ENCODE measurements around the gene HNRNPAB.

The HNRNPAB gene

DNA sequence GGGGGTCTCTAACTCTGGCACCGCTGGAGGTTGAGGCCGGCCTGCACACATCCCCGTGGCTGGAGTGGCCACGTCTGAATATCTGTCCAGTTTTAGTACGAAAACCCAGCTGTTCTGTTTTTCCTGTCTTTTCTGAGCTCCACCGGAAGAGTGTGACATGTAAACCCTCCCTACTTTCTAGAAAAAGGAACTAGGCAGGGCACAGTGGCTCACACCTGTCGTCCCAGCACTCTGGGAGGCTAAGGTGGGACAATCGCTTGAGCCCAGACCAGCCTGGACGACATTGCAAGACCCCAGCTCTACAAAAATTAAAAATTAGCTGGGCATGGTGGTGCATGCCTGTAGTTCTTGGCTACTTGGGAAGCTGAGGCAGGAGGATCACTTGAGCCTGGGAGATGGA, 36.4 kb downstream of the HNRNPAB start:
- Histone ChIP-seq H3K4me3 (ENCODE audit: low read depth in 1 of 2, low read length in 2 of 2) (no peak overlapping the region), H3K27me3 (ENCODE audit: low read depth, low read length) (no peaks in the 10 kb centered on the region), H3K27ac (ENCODE audit: low read length) (no peak overlapping the region), H3K36me3 (ENCODE audit: control insufficient read depth in 1 of 2, insufficient read depth in 2 of 2, low read length in 2 of 2) (no peaks in the 10 kb centered on the region), H3K4me1 (ENCODE audit: control insufficient read depth in 1 of 2, insufficient read depth in 2 of 2, low read length in 2 of 2) (peaks cover 6% of the 10 kb centered on the region in 2 donors), H3K9me3 (ENCODE audit: control insufficient read depth in 1 of 2, low read length in 2 of 2) (no peaks in the 10 kb centered on the region)

DNA sequence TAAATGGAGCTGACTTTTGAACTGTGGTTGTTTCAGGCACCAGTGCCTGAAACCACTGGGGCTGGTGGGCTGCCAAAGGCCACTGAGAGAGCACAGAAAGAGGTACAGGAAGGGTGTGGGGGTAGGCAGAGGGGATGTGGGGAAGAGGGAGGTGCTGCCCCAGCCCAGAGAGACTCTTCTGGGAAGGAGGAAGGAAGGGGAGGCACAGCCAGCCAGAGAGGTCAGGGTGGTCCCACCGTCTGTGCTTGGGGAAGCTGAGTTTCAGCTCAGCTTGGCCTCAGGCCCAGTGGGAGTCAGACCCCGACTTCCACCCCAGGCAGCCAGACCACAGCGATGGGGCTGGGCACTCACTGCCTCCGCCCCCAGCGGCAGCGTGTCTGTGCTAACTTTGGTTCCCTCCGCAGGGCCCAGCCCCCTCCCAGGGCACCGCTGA, 36.9 kb downstream of the HNRNPAB start:
- no peak overlapping the region for H3K27ac ChIP-seq (ENCODE audit: low read length)
- H3K4me3 ChIP-seq (ENCODE audit: low read depth in 1 of 2, low read length in 2 of 2), result no peak overlapping the region
- peaks cover 6% of the 10 kb centered on the region in 2 donors for H3K4me1 ChIP-seq (ENCODE audit: control insufficient read depth in 1 of 2, insufficient read depth in 2 of 2, low read length in 2 of 2)
- no peaks in the 10 kb centered on the region for H3K9me3 ChIP-seq (ENCODE audit: control insufficient read depth in 1 of 2, low read length in 2 of 2)
- H3K27me3 ChIP-seq (ENCODE audit: low read depth, low read length), result no peaks in the 10 kb centered on the region
- no peaks in the 10 kb centered on the region for H3K36me3 ChIP-seq (ENCODE audit: control insufficient read depth in 1 of 2, insufficient read depth in 2 of 2, low read length in 2 of 2)

DNA sequence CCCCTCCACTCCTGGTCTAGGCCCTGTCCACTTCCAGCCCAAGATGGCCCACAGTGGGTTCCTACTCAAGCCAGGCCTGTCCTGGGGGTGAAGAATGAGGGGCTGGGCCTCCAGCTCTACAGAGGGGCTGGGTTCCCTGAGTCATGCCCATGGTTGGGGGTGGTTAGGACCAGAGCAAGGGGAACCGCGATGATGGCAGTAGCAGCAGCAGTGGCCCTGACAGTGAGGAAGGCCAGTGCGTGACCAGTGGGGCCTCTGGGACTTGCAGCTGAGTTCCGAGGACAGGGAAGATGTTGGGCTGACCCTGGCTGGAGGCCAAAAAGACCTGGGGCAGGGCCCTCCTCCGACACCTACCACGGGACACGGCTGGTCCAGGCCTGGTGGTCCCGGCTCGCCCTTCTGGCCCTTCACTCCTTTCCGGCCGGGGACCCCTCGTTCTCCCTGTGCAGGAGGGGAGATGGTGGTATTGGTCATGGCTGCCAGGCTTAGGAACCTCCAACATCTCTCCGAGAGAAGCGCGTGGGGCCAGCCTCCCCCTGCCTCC, 37.4 kb downstream of the HNRNPAB start:
- Histone ChIP-seq H3K27me3 (ENCODE audit: low read depth, low read length) (no peaks in the 10 kb centered on the region), H3K9me3 (ENCODE audit: control insufficient read depth in 1 of 2, low read length in 2 of 2) (no peaks in the 10 kb centered on the region), H3K4me3 (ENCODE audit: low read depth in 1 of 2, low read length in 2 of 2) (no peak overlapping the region), H3K27ac (ENCODE audit: low read length) (no peak overlapping the region), H3K36me3 (ENCODE audit: control insufficient read depth in 1 of 2, insufficient read depth in 2 of 2, low read length in 2 of 2) (no peaks in the 10 kb centered on the region), H3K4me1 (ENCODE audit: control insufficient read depth in 1 of 2, insufficient read depth in 2 of 2, low read length in 2 of 2) (peaks cover under 1 to 6% of the 10 kb centered on the region in 2 donors)

DNA sequence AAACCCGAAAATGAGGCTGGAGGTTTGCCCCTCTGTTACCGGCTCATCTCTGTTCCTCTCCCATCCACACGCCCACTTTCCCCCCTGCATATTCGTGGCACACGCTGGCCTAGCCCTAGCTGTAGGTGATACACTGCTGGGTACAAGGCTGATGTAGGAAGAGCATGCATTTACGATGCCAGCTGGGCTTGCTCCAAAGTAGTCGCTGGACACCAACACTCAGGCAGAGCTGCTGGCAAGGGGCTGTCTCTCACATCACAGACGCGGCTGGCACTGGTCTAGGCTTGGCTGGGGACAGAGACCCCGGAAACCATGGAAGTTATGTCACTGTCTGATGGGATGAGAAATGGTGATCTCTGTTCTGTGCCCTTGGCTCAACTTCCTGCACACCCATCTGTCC, 38.1 kb downstream of the HNRNPAB start:
- Histone ChIP-seq H3K4me1 (ENCODE audit: control insufficient read depth in 1 of 2, insufficient read depth in 2 of 2, low read length in 2 of 2) (peaks cover 0 to 6% of the 10 kb centered on the region in 2 donors), H3K36me3 (ENCODE audit: control insufficient read depth in 1 of 2, insufficient read depth in 2 of 2, low read length in 2 of 2) (no peaks in the 10 kb centered on the region), H3K4me3 (ENCODE audit: low read depth in 1 of 2, low read length in 2 of 2) (no peak overlapping the region), H3K27ac (ENCODE audit: low read length) (no peak overlapping the region), H3K9me3 (ENCODE audit: control insufficient read depth in 1 of 2, low read length in 2 of 2) (no peaks in the 10 kb centered on the region), H3K27me3 (ENCODE audit: low read depth, low read length) (no peaks in the 10 kb centered on the region)

DNA sequence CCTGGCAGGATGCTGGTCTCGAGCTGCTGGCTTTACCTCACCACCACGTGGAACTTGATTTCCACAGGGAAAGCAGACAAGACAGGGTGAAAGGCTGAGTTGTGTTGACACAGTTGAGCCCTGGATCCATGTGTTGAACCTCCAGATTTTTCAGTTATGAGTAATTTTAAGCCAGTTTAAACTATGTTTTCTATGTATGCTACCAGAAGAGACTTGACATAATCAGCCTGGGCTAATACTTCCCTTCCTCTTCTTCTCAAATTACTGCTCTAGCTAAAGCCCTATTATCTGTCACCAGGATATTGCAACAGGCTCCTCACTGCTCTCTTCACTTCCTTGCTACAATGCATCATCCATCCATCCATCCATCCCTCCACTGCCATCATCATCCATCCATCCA, 40.2 kb downstream of the HNRNPAB start:
- Histone ChIP-seq H3K36me3 (ENCODE audit: control insufficient read depth in 1 of 2, insufficient read depth in 2 of 2, low read length in 2 of 2) (no peaks in the 10 kb centered on the region), H3K27ac (ENCODE audit: low read length) (no peak overlapping the region), H3K4me1 (ENCODE audit: control insufficient read depth in 1 of 2, insufficient read depth in 2 of 2, low read length in 2 of 2) (peaks cover 0 to 6% of the 10 kb centered on the region in 2 donors), H3K9me3 (ENCODE audit: control insufficient read depth in 1 of 2, low read length in 2 of 2) (no peaks in the 10 kb centered on the region), H3K27me3 (ENCODE audit: low read depth, low read length) (no peaks in the 10 kb centered on the region), H3K4me3 (ENCODE audit: low read depth in 1 of 2, low read length in 2 of 2) (no peak overlapping the region)

DNA sequence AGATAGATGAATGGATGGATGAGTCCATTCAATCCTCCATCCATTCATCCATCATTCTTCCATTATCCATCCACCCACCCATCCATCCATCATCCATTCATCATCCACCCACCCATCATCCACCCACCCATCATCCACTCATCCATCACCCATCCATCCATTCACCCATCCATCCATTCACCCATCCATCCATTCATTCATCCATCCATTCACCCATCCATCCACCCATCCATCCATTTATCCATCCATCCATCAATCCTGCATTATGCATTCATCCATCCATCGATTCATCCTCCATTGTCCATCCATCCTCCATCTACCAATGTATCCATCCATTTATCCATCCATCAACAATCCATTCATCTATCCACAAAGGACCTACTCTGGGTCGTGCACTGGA, 41.1 kb downstream of the HNRNPAB start:
- no peaks in the 10 kb centered on the region for H3K36me3 ChIP-seq (ENCODE audit: control insufficient read depth in 1 of 2, insufficient read depth in 2 of 2, low read length in 2 of 2)

DNA sequence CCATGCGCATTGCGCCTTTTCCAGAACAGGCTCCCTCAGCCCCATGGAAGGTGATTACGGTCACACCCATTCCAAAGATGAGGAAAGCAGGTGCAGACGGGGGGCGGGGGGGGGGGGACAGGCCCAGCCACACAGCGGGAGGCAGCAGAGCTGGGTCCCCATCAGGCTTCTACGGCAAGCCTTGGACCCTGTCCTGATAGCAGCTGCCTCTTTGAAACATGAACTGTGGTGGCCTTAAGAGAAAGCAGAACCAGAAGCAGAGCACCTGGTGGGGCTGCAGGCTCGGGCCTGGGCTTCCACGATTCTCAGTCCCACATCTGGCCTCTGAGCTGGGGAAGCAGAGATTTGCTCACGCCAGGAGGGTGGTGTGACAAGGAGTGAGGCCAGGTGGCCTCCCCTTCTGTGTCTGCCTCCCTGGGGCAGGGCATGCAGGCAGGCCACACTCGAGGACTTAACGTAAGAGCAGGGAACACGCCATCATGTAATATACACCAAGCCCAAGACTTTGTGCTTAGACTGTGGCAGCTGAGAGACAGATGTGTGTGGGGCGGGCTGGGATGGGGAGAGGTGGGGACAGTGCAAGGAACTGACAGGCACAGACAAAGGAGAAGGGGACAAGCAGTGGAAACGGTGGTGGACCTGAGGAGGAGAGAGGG, 42.4 kb downstream of the HNRNPAB start:
- no peaks in the 10 kb centered on the region for H3K36me3 ChIP-seq (ENCODE audit: control insufficient read depth in 1 of 2, insufficient read depth in 2 of 2, low read length in 2 of 2)
- no peak overlapping the region for H3K4me3 ChIP-seq (ENCODE audit: low read depth in 1 of 2, low read length in 2 of 2)
- H3K4me1 ChIP-seq (ENCODE audit: control insufficient read depth in 1 of 2, insufficient read depth in 2 of 2, low read length in 2 of 2), result peaks cover 0 to under 1% of the 10 kb centered on the region in 2 donors
- no peak overlapping the region for H3K27ac ChIP-seq (ENCODE audit: low read length)
- H3K27me3 ChIP-seq (ENCODE audit: low read depth, low read length), result no peaks in the 10 kb centered on the region
- H3K9me3 ChIP-seq (ENCODE audit: control insufficient read depth in 1 of 2, low read length in 2 of 2), result no peaks in the 10 kb centered on the region

More for the DNA sequence above, 41.1 kb downstream of the HNRNPAB start:
- Histone ChIP-seq H3K27me3 (ENCODE audit: low read depth, low read length) (no peaks in the 10 kb centered on the region), H3K9me3 (ENCODE audit: control insufficient read depth in 1 of 2, low read length in 2 of 2) (no peaks in the 10 kb centered on the region), H3K27ac (ENCODE audit: low read length) (no peak overlapping the region), H3K4me1 (ENCODE audit: control insufficient read depth in 1 of 2, insufficient read depth in 2 of 2, low read length in 2 of 2) (peaks cover 0 to 6% of the 10 kb centered on the region in 2 donors), H3K4me3 (ENCODE audit: low read depth in 1 of 2, low read length in 2 of 2) (no peak overlapping the region)

DNA sequence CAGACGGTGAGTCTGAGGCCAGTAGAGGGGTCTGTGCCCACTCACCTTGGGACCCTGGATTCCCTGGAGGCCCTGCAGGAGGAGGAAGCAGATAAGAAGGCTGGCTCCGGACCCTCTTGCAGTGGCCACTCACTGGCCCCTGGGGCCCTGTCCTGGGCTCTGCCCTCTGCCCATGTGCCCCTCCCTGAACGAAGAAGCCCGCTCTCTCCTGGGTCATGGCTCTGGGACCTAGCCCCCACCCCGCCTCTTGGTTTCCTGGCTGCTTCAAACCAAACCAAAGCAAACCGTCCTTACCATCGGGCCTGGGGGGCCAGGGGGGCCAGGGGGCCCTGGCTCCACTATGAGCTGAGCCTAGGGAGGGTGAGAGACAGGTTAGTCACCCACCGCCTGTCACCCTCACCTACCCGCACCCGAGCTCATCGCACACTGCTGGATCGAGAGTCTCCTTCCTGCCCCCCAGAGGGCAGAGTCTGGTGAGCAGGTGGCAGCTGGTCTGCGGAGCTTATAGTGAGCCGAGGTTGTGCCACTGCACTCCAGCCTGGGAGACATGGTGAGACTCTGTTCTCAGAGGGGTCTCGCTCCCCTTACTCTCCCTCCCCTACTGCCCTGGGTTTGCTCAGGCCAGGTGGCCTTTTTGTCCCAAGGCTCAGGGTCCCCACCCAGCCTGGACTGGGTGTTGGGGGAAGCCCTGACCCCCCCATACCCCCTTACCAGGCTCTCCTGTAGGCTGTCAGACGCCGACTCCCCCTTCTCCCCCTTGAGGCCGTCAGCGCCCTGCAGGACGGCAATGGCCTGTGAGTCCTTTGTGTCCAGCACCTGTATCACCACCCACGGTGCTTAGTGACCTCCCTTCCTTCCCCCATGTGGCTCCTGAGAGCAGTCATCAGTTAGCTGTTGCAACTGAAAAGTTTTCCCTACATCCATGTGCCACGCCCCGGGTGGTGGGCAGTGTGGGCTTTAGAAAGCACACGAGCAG, 43.4 kb downstream of the HNRNPAB start:
- no peaks in the 10 kb centered on the region for H3K27me3 ChIP-seq (ENCODE audit: low read depth, low read length)
- H3K4me1 ChIP-seq (ENCODE audit: control insufficient read depth in 1 of 2, insufficient read depth in 2 of 2, low read length in 2 of 2), result no peaks in the 10 kb centered on the region
- no peak overlapping the region for H3K4me3 ChIP-seq (ENCODE audit: low read depth in 1 of 2, low read length in 2 of 2)
- H3K9me3 ChIP-seq (ENCODE audit: control insufficient read depth in 1 of 2, low read length in 2 of 2), result no peaks in the 10 kb centered on the region
- no peaks in the 10 kb centered on the region for H3K36me3 ChIP-seq (ENCODE audit: control insufficient read depth in 1 of 2, insufficient read depth in 2 of 2, low read length in 2 of 2)
- H3K27ac ChIP-seq (ENCODE audit: low read length), result no peak overlapping the region

DNA sequence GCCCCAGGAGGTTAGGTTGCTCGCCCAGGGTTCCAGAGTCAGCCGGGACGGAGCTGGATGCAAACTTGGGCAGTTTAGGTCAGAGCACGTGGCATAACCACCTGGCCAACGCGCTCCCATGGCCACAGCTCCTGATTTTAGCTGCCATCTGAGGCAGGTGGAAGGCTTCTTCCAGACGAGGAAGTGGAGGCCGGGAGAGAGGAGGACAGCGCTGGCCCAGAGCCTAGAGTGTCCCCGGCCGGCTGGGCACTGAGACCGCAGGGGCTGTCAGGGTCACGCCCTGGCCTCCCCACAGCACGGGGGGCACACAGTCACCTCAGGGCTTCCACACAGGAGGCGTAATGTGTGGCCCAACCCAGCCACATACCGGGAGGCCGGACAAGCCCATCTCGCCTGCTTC, 44.4 kb downstream of the HNRNPAB start:
- Histone ChIP-seq H3K27me3 (ENCODE audit: low read depth, low read length) (no peaks in the 10 kb centered on the region), H3K9me3 (ENCODE audit: control insufficient read depth in 1 of 2, low read length in 2 of 2) (no peaks in the 10 kb centered on the region), H3K36me3 (ENCODE audit: control insufficient read depth in 1 of 2, insufficient read depth in 2 of 2, low read length in 2 of 2) (no peaks in the 10 kb centered on the region), H3K27ac (ENCODE audit: low read length) (no peak overlapping the region), H3K4me3 (ENCODE audit: low read depth in 1 of 2, low read length in 2 of 2) (no peak overlapping the region), H3K4me1 (ENCODE audit: control insufficient read depth in 1 of 2, insufficient read depth in 2 of 2, low read length in 2 of 2) (no peaks in the 10 kb centered on the region)

DNA sequence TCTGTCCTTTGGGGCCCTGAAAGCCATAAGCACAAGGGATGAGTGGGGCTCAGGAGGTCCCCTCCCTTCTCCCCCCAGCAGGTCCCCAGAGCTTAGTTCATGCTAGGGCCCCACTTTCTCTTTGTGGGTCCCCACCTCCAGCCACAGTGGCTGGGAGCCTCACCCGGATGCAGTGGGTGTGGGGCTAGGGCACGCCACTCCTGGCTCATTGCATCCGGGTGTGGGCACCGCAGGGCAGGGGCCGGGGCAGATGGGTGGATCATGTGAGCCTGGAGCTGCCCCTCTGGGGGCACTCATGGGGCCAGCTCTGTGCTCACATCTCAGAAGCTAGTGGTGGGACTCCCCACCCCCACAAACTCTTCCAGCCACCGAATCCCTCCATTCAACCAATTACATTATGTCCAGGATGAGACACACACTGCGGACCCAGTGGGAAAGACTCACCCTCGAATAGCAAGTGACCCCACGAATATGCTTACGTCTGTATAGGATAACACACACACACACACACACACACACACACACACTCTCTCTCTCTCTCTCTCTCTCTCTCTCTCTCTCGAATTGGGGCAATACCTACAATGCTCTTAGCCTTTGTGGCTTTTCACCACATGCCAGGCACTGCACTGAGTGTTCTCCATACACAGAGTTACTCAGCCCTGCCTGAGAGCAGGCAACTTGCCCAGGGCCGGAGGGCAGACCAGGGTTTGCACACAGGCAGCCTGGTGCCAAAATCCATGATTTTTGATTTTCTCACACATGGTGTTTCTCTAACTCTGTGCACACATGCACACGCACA, 45.1 kb downstream of the HNRNPAB start:
- H3K27me3 ChIP-seq (ENCODE audit: low read depth, low read length), result no peaks in the 10 kb centered on the region
- H3K9me3 ChIP-seq (ENCODE audit: control insufficient read depth in 1 of 2, low read length in 2 of 2), result no peaks in the 10 kb centered on the region
- H3K36me3 ChIP-seq (ENCODE audit: control insufficient read depth in 1 of 2, insufficient read depth in 2 of 2, low read length in 2 of 2), result no peaks in the 10 kb centered on the region
- no peaks in the 10 kb centered on the region for H3K4me1 ChIP-seq (ENCODE audit: control insufficient read depth in 1 of 2, insufficient read depth in 2 of 2, low read length in 2 of 2)
- H3K27ac ChIP-seq (ENCODE audit: low read length), result no peak overlapping the region
- no peak overlapping the region for H3K4me3 ChIP-seq (ENCODE audit: low read depth in 1 of 2, low read length in 2 of 2)

DNA sequence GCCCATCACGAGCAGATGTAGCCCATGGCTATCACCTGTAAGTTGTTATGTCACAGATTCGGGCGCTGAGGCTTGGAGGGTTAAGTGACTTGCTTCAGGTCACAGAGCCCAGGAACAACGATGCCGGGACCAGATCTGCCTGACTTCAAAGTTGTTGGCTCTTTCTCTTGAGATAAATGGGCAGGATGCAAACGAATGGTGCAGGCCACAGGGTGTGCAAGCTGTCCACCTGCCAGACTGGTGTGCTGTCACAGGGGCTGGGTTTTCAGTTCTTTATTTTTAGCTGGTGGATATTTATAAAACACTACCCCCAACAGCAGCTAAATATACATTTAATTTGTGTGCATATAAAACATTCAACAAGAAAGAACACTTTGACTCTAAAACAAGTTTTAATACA, 45.9 kb downstream of the HNRNPAB start:
- no peaks in the 10 kb centered on the region for H3K4me1 ChIP-seq (ENCODE audit: control insufficient read depth in 1 of 2, insufficient read depth in 2 of 2, low read length in 2 of 2)
- no peaks in the 10 kb centered on the region for H3K36me3 ChIP-seq (ENCODE audit: control insufficient read depth in 1 of 2, insufficient read depth in 2 of 2, low read length in 2 of 2)
- H3K27ac ChIP-seq (ENCODE audit: low read length), result no peak overlapping the region
- no peaks in the 10 kb centered on the region for H3K27me3 ChIP-seq (ENCODE audit: low read depth, low read length)
- no peak overlapping the region for H3K4me3 ChIP-seq (ENCODE audit: low read depth in 1 of 2, low read length in 2 of 2)
- H3K9me3 ChIP-seq (ENCODE audit: control insufficient read depth in 1 of 2, low read length in 2 of 2), result no peaks in the 10 kb centered on the region

Measured in muscle layer of duodenum (tissue), 2 donors.